GM11168 (cell line): ENCODE measurements around the gene CDH18.

Source experiments
- in situ Hi-C: fragments of 300-500 bp; cut with MboI; formaldehyde crosslinking; loops from one replicate; pipeline ENCODE4 v1.12.0; 2022; ENCODE audit warnings: low sequenced_read_pairs; ENCODE audit not compliant: unreplicated experiment

CDH18 gene

GRCh38 chr5:19751326-19751725 lies 236.7 kb downstream of the CDH18 start:
- in situ Hi-C loops: no loop called here

DNA sequence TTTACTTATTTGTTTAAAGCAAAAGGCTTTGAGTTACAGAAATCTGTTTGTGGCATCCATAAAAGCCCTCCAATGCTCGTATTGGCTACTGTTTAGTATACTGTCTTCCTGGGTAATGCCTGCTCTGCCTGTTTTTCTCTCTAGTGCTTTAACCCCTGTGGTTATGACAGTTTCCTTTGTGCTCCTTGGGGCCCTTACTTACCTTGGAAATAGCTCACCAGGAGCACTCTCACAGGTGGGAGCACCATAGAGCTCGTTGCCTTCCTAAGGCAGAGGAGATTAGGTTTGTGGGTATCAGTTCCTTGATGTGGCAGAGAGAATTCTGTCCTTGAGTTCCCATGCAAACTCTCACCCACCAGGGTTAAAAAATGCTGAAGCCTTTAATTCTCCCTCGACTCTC lies 242.8 kb downstream of the CDH18 start:
- in situ Hi-C loops: no loop called here

GRCh38 chr5:19739671-19740070 lies 248.3 kb downstream of the CDH18 start:
- in situ Hi-C loops: no loop called here

DNA sequence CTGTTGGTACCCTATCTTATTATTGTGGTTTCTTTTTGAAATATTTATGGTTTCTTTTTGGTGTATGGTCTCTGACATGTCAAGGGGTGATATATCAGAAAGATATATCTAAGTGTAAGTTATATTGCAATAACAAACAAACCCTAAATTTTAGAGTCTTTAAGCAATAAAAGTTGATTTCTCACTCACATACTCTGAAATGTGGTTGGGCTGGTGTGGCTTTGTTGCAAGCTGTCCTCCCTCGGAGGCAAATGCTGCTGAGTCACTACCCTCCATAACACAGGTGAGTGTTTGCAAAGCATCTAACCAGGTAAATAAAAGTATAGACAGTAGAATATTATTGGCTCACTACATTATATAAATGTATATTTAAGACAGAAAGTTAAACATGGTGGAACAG lies 253.2 kb downstream of the CDH18 start:
- in situ Hi-C loops: no loop called here

DNA sequence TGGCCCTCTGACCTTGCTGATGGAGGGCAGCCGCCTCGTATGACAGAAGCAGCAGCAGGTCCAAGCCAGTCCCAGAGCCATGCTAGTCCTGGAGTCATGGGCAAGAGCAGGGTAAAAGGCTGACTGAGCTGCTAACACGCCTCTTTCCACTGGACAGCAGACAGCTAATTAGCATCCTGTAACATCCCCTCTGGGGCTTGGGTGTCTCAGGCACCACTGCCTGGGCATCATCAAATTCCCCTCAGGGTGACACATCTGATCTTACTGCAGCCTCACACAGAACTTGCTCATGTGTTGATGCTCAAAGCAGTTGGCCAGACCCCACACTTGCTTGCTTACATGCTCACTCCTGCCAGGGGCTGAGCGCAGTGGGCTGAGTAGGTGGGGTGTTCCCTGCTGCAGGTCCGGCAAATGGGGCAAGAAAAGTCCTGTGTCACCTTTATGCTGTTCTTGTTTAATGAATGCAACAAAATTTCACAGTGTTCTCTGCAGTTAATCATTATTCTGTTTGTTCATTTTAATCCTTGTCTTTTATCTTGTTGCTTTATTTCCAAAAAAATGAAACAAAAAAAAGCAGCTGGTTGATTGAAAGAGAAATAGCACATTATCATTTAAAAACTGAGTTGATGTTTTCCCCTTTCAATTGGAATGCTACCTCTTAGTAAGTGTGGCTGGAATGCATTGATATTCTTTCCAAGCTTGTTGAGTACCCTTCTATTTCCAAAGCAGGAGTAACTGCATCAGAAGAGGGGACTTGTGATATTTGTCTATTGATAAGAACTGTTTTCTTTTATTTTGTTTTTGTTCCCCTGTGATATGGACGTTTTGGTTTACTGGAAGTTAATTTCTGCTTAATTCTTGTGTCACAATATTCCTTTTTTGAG lies 254.1 kb downstream of the CDH18 start:
- in situ Hi-C loops: no loop called here

- in situ Hi-C loops: no loop called here
Observed at GRCh38 chr5:19728571-19728970, 259.4 kb downstream of the CDH18 start.

- in situ Hi-C loops: no loop called here
Observed at GRCh38 chr5:19719109-19719508, 268.9 kb downstream of the CDH18 start.

DNA sequence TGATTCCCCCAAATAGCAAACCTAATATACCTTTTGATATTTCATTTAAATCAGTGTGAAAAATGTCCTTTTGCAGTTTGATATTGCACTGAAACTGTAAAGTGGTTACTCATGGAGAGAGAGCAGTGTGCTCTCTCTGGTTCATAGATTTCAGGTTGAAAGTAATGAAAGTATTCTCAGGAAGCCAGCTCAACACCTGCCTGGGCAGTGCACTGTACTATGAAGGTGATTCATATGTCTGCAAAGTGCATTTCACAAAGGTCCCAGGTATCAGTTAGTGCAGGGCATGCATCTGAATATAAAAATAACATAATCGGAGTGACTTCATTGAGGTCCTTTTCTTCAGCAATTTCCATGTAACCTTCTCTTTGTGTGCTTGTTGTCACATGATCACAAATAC lies 274.3 kb downstream of the CDH18 start:
- in situ Hi-C loops: no loop called here

DNA sequence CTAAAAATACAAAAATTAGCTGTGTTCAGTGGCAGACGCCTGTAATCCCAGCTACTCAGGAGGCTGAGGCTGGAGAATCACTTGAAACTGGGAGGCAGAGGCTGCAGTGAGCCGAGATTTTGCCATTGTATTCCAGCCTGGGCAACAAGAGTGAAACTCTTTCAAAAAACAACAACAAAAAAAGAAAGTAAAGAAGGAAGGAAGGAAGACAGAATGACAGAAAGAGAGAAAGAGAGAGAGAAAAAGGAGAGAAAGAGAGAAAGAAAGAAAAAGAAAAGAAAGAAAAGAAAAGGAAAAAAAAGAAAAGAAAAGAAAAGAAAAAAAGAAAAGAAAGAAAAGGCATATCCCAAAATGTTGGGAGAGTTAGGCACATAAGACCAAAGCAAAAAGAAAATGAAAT lies 278.6 kb downstream of the CDH18 start:
- in situ Hi-C loops: no loop called here

GRCh38 chr5:19706776-19707175 lies 281.2 kb downstream of the CDH18 start:
- in situ Hi-C loops: no loop called here

DNA sequence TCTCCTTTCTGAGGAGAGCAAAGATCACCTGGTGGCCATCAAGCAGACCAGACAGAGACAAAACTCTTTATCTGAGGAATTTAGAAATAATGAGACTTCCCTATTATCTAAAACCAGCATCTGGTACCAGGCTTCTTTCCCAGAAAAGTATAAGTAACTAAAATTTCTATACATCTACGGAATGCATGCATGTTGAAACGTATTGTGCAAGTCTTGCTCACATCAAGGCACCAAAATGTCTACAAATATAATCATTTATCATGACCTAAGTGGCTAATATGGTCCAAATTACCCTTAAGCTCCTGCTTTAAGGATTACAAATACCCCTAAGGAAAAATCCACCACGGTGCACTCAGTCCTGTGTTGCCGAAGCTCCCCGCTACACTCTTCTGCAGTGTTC lies 286.3 kb downstream of the CDH18 start:
- in situ Hi-C loops: no loop called here

GRCh38 chr5:19694949-19695611 lies 292.9 kb downstream of the CDH18 start:
- in situ Hi-C loops: no loop called here

GRCh38 chr5:19690978-19691377 lies 297.0 kb downstream of the CDH18 start:
- in situ Hi-C loops: no loop called here

DNA sequence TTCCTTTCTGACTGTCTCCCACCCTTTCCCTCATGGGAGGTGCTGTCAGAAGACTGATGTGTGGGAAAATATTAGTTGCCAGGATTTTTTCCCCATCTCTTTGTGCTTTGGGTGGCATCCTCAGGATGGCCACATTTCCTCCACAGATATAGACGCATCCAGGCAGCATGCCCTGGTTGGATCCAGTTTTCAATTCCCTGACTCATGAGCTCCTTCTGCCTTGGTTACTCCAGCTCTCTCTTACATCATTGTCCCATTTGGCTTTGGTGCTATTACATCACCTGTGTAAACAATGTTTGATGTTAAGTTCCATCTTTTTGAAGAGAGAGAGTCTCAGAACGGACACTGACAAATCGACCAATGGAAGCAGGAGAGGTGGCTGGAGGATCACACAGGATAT lies 302.5 kb downstream of the CDH18 start:
- in situ Hi-C loops: no loop called here

GRCh38 chr5:19676895-19677294 lies 311.1 kb downstream of the CDH18 start:
- in situ Hi-C loops: no loop called here

DNA sequence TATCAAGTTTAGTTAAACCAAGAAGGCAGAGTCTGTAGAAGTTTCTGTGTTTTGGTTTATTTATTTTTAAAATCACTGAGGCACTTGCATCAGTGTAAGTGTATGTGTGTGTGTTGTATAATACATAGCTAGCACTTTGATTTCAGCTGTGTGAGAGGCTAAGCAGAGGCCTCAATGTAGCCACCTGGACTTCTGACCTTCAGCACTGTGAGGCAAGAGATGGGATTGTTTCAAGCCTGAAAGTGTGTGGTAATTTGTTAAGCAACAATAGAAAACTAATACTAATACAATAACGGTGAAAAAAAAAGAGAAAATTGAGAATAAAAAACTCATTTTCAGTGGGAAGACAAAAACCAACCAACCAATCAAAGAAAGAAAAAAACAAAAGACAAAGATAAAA lies 327.3 kb downstream of the CDH18 start:
- in situ Hi-C loops: no loop called here

DNA sequence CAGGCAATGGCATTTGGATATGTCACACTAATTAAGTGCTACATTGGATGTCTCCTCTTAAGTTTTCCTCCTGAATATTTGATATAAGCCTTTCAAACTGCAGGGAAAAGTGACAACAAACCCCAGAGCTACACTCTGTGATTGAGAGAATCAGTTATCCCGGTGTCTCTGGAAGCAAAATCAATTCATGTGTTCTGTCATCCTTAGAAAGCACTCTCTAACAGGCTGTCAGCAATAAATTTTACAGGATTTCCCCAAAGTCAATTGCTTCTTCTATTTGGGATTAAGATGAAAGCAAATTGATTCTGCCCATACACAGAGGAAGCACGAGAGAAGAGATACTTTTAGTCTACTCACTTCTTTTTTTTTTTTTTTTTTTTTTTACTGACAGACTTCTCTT lies 332.4 kb downstream of the CDH18 start:
- in situ Hi-C loops: no loop called here

DNA sequence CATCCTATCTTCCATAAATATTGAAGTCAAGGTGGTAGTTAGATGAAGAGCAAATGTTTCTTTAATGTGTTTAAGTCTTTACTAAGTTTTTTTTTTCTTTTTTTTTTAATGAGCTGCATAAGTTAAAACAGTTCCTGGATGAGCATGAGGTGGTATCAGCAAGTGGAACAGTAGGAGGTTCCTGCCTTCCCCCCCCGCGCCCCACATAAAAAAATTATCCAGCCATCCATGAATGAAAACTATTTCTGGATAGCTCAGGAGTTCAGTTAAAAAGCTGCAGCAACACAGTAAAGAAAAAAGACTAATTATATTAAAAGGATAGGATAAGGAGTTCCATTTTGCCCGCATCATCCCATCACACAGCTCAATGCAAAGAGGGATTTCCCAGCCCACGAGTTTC lies 349.5 kb downstream of the CDH18 start:
- in situ Hi-C loops: no loop called here

GRCh38 chr5:19630876-19631275 lies 357.1 kb downstream of the CDH18 start:
- in situ Hi-C loops: no loop called here

DNA sequence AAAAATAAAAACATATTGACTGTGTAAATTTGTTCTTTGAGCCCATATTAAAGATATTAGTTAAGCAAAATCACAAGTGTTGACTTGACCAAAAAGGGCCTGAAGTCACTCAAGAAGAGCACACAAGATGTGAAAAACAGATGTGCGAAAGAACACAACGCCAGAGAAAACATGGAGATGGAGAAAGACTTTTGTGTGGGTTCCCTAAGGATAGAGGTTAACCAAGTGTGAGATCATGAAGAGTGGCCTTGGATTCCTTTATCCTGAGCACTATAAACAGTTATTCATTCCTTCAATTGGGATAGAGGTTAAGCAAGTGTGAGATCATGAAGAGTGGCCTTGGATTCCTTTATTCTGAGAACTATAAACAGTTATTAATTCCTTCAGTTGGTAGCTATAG lies 361.8 kb downstream of the CDH18 start:
- in situ Hi-C loops: no loop called here

- in situ Hi-C loops: no loop called here
Observed at GRCh38 chr5:19625562-19625961, 362.4 kb downstream of the CDH18 start.

DNA sequence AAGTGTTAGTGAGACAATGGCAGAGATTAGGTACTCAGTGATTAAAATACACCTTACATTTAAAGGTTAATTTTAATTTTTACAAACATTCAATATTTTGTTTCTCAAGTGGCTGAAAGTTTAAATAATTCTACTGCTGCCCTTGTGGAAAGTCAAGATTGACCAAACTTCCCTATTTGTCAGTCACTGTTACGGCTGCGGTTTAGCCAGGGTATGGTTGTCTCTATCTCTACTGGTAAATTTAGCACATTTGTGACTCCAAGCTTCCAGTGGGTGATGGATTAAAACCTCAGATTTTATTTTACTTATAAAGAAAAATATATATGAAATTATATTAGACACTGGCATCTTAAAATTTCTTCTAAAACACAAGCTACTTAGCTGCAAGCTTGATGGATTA lies 368.4 kb downstream of the CDH18 start:
- in situ Hi-C loops: no loop called here
